22Rv1 (cell line): ENCODE results near the gene ELP1.

Source experiments
- ZFX ChIP-seq: fragments of 450-650 bp; IDR thresholded peaks from 2 replicates; pipeline ENCODE4 v1.6.1; 2017; ENCODE audit warnings: antibody characterized with exemption, borderline replicate concordance
- TF ChIP-seq, protein P1 (sequence below): fragments of 450-650 bp; IDR thresholded peaks from 2 replicates; pipeline ENCODE4 v1.5.1; 2017; ENCODE audit warnings: mild to moderate bottlenecking

DNA sequence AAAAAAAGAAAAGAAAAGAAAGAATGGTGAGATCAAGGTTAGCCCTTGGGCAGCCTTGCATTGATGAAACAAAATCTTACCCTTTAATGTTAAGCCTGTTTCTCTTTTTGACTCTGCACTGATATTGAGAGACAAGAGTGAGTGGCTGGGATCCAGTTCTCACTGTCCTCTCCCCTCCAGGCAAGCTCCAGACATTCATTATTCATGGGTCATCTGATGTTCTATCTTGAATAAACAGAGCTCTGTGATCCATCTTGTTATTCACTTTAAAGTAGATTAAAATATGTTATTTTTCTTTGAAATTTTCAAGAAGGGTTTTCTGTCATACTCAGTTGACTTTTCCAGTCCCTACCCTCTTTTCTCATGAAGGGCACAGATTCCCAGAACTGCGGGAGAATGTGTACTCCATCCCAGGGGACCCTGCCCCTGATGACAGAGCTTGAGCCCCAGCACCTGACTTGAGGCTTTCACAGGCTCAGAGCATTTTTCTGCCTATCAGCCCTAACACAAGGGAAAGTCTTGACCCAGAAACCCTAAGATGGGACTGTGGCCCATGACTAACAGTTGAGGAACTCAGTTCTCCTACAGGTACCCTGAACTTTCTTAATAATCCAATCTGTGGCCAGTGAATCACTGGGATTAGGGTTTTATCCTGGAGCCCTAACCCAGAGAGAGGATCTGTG, 102.3 kb downstream of the ELP1 start:
- TF ChIP-seq, protein P1, sequence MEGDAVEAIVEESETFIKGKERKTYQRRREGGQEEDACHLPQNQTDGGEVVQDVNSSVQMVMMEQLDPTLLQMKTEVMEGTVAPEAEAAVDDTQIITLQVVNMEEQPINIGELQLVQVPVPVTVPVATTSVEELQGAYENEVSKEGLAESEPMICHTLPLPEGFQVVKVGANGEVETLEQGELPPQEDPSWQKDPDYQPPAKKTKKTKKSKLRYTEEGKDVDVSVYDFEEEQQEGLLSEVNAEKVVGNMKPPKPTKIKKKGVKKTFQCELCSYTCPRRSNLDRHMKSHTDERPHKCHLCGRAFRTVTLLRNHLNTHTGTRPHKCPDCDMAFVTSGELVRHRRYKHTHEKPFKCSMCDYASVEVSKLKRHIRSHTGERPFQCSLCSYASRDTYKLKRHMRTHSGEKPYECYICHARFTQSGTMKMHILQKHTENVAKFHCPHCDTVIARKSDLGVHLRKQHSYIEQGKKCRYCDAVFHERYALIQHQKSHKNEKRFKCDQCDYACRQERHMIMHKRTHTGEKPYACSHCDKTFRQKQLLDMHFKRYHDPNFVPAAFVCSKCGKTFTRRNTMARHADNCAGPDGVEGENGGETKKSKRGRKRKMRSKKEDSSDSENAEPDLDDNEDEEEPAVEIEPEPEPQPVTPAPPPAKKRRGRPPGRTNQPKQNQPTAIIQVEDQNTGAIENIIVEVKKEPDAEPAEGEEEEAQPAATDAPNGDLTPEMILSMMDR: no peak
- no peak for TF ChIP-seq ZFX
